Ascending aorta (tissue), 2 donors: Measurements from ENCODE around the gene GPR65. TPM values are rescaled to one million over a fixed set of nuclear protein-coding genes. Genes with fewer than 3 reads are reported as not detected.

Experiments used
- DNase-seq, 2 donors: peaks; one replicate each; pipeline ENCODE4 v3.0.0-alpha.2; 2019; ENCODE audit warnings: low spot score in 2 of 2
- H3K27ac ChIP-seq, 2 donors: fragments of 200-600 bp; sonication (generic); one replicate each; pipeline ENCODE4 v1.5.1; 2016 to 2017; ENCODE audit warnings: mild to moderate bottlenecking in 1 of 2
- H3K27me3 ChIP-seq: fragments of 200-600 bp; sonication (generic); one replicate; pipeline ENCODE4 v1.5.1; 2017
- H3K36me3 ChIP-seq, 2 donors: fragments of 200-600 bp; sonication (generic); one replicate each; pipeline ENCODE4 v1.5.1; 2016
- H3K4me1 ChIP-seq, 2 donors: fragments of 200-600 bp; sonication (generic); one replicate each; pipeline ENCODE4 v1.5.1; 2016 to 2017; ENCODE audit warnings: mild to moderate bottlenecking in 1 of 2
- H3K4me3 ChIP-seq, 2 donors: fragments of 200-600 bp; sonication (generic); one replicate each; pipeline ENCODE4 v1.5.1; 2016 to 2017; ENCODE audit warnings: mild to moderate bottlenecking in 1 of 2
- H3K9me3 ChIP-seq, 2 donors: fragments of 200-600 bp; sonication (generic); one replicate each; pipeline ENCODE4 v1.5.1; 2016
- CTCF ChIP-seq, 3 experiments: fragments of 200-600 bp in 2 of 3; fragments of 450-650 bp in 1 of 3; sonication (generic) in 2 of 3; IDR thresholded peaks; one replicate each; pipeline ENCODE4 v1.5.1; 2016 to 2019; ENCODE audit warnings: antibody characterized with exemption in 3 of 3, mild to moderate bottlenecking in 1 of 3, moderate library complexity in 1 of 3
- intact Hi-C: fragments of 100-400 bp; cut with DNase I; formaldehyde crosslinking; loops from one replicate; pipeline ENCODE4 v1.15.1; 2023
- total RNA-seq: library from RNA; depleted of rRNA; stranded (reverse); fragments of >200 nt; gene quantifications from one replicate; pipeline ENCODE4 v1.1.0, GENCODE V29; 2016

Gene GPR65
- total RNA-seq, 1 donor from 2014 or later: 0.32 TPM

- H3K4me1 ChIP-seq: no peaks in the 10 kb centered on the region
- no peaks in the 10 kb centered on the region for H3K9me3 ChIP-seq
- intact Hi-C loops: no loop called here
- no peak overlapping the region for H3K27ac ChIP-seq
- no peak for TF ChIP-seq CTCF (IDR thresholded peaks at IDR 0.05)
- no peak overlapping the region for H3K4me3 ChIP-seq
- H3K36me3 ChIP-seq: no peaks in the 10 kb centered on the region
- no peaks in the 10 kb centered on the region for H3K27me3 ChIP-seq
- DNase-seq: no peak
Measured at GRCh38 chr14:88039197-88039596, 34.3 kb downstream of the GPR65 start.

- DNase-seq: no peak
- TF ChIP-seq CTCF (IDR thresholded peaks at IDR 0.05): no peak
- no peak overlapping the region for H3K27ac ChIP-seq
- H3K9me3 ChIP-seq: no peaks in the 10 kb centered on the region
- no peaks in the 10 kb centered on the region for H3K27me3 ChIP-seq
- intact Hi-C loops: no loop called here
- H3K4me1 ChIP-seq: no peaks in the 10 kb centered on the region
- no peak overlapping the region for H3K4me3 ChIP-seq
- no peaks in the 10 kb centered on the region for H3K36me3 ChIP-seq
Measured at GRCh38 chr14:88040146-88040545, 35.2 kb downstream of the GPR65 start.

- no peak for DNase-seq
- H3K4me3 ChIP-seq: no peak overlapping the region
- H3K36me3 ChIP-seq: no peaks in the 10 kb centered on the region
- no peaks in the 10 kb centered on the region for H3K27me3 ChIP-seq
- H3K4me1 ChIP-seq: no peaks in the 10 kb centered on the region
- intact Hi-C loops: no loop called here
- no peaks in the 10 kb centered on the region for H3K9me3 ChIP-seq
- no peak overlapping the region for H3K27ac ChIP-seq
- TF ChIP-seq CTCF (IDR thresholded peaks at IDR 0.05): no peak
Measured at GRCh38 chr14:88043529-88044443, 38.9 kb downstream of the GPR65 start.

GRCh38 chr14:88044444-88044758 lies 39.5 kb downstream of the GPR65 start:
- TF ChIP-seq CTCF (IDR thresholded peaks at IDR 0.05): no peak
- H3K4me1 ChIP-seq: no peaks in the 10 kb centered on the region
- no peak overlapping the region for H3K4me3 ChIP-seq
- H3K36me3 ChIP-seq: no peaks in the 10 kb centered on the region
- H3K27me3 ChIP-seq: no peaks in the 10 kb centered on the region
- intact Hi-C loops: no loop called here
- no peak for DNase-seq
- H3K27ac ChIP-seq: no peak overlapping the region
- H3K9me3 ChIP-seq: no peaks in the 10 kb centered on the region

GRCh38 chr14:88044776-88045446 lies 40.0 kb downstream of the GPR65 start:
- no peak for DNase-seq
- no peaks in the 10 kb centered on the region for H3K9me3 ChIP-seq
- no peak overlapping the region for H3K27ac ChIP-seq
- H3K27me3 ChIP-seq: no peaks in the 10 kb centered on the region
- intact Hi-C loops: no loop called here
- H3K4me3 ChIP-seq: no peak overlapping the region
- no peaks in the 10 kb centered on the region for H3K4me1 ChIP-seq
- no peak for TF ChIP-seq CTCF (IDR thresholded peaks at IDR 0.05)
- no peaks in the 10 kb centered on the region for H3K36me3 ChIP-seq
